ENCODE data around the gene SCCPDH.

DNA sequence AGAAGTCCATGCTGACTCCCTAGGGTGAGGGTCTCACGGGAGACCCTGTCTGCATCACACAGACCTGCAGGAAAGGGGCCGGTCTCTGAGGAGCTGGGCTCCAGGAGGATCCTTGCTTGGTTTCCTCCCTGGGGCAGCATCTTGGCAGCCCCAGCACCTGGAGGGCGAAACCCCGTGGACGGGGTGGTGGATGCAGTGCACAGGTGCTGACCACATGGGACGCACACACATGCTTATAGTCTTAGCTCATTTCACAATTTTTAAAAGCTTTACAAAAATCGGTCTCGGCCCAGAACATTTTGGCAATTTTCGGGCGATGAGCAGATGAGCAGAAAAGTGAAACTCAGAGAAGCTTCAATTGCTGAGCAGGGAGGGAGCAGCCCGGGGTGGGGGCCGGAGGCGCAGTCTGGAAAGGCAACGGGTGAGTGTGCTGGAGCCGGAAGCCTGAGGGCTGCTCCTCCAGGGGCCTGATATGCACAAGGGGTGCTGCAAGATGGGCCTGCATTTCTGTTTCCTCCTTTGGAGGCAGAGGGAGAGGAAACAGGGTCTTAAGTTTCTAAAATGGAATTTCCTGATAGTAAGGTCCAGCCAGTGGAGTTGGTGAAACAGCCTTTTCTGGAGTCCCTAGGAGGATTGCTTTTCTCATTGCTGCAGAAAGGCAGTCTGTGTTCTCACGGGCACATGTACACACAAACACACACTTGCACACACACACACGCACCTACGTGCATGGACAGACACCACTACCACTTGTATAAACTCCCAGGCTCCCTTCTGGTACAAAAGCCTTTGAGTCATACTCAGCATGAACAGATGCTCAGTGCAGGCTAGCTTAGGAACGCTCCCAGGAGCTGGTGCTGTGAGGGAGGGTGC, 60.6 kb downstream of the SCCPDH start:
- TF ChIP-seq POU5F1 (IDR thresholded peaks at IDR 0.05; ENCODE audit: borderline replicate concordance, low read depth, low read length, partially characterized antibody) (no peak), YY1 (IDR thresholded peaks at IDR 0.05; ENCODE audit: borderline replicate concordance in 1 of 3, control insufficient read depth in 1 of 3, extremely low read depth in 1 of 3, insufficient read depth in 3 of 3, insufficient read length in 1 of 3, insufficient replicate concordance in 2 of 3, low read depth in 1 of 3, low read length in 2 of 3) (no peak), MEF2D (tag; conservative IDR thresholded peaks at IDR 0.05; ENCODE audit: low read depth) (no peak)
